H1 (cell line): ENCODE data around the gene ABHD16A. TPM values are rescaled to one million over a fixed set of nuclear protein-coding genes. Genes with fewer than 3 reads are reported as not detected.

Experiments
- CTCF ChIA-PET: fragments of 300-600 bp; sonication (Branson Sonifier 250); formaldehyde crosslinking; loops from one replicate; lab custom pipeline; 2021; ENCODE audit not compliant: partially characterized antibody; lab: Charles Lee
- POLR2A ChIA-PET: fragments of 300-600 bp; sonication (Branson Sonifier 250); formaldehyde crosslinking; loops from one replicate; lab custom pipeline; 2021; ENCODE audit warnings: inconsistent platforms; ENCODE audit not compliant: partially characterized antibody; lab: Charles Lee
- DNase-seq, 2 experiments: peaks; one replicate each; pipeline versions ENCODE4 v3.0.0 to v3.0.0-alpha.2; 2010 to 2022; ENCODE audit warnings: low spot score in 2 of 2, low read depth in 1 of 2, mixed read lengths in 1 of 2
- FAIRE-seq: peaks from 2 replicates; lab custom pipeline; 2011; peaks lifted over from hg19 to GRCh38; lab: Jason Lieb, UNC
- H2AFZ ChIP-seq: 2 replicates; pipeline ENCODE4 v1.8.1; 2012; ENCODE audit warnings: low read length, inconsistent platforms
- H2AK5ac ChIP-seq: 2 replicates; pipeline ENCODE4 v1.6.1; 2013; ENCODE audit warnings: low read depth, low read length
- H2BK120ac ChIP-seq: replicated peaks from 2 replicates; pipeline ENCODE3; 2013; ENCODE audit warnings: low read depth, low read length, inconsistent platforms
- H2BK12ac ChIP-seq: 2 replicates; pipeline ENCODE4 v1.6.1; 2013; ENCODE audit warnings: low read depth, low read length
- H2BK15ac ChIP-seq: 2 replicates; pipeline ENCODE4 v1.6.1; 2013; ENCODE audit warnings: low read length
- H2BK20ac ChIP-seq: 2 replicates; pipeline ENCODE4 v1.6.1; 2013; ENCODE audit warnings: low read length
- H2BK5ac ChIP-seq: 2 replicates; pipeline ENCODE4 v1.6.1; 2013; ENCODE audit warnings: low read depth, low read length
- H3K14ac ChIP-seq: 2 replicates; pipeline ENCODE4 v1.6.1; 2013; ENCODE audit warnings: inconsistent platforms; ENCODE audit not compliant: insufficient read length
- H3K18ac ChIP-seq: 2 replicates; pipeline ENCODE4 v1.6.1; 2013; ENCODE audit warnings: low read length; ENCODE audit errors: extremely low read depth
- H3K23ac ChIP-seq: 2 replicates; pipeline ENCODE4 v1.6.1; 2013; ENCODE audit warnings: inconsistent platforms; ENCODE audit not compliant: insufficient read length
- H3K23me2 ChIP-seq: 2 replicates; pipeline ENCODE4 v1.6.1; 2013; ENCODE audit warnings: low read depth, low read length
- H3K27ac ChIP-seq: 2 replicates; pipeline ENCODE4 v1.6.1; 2011; ENCODE audit warnings: low read depth, low read length, inconsistent platforms
- H3K27me3 ChIP-seq, 4 experiments: replicated peaks in 1 of 4; 1 replicate in 1 of 4; 2 replicates in 3 of 4; pipeline versions ENCODE4 v1.6.1 to v1.8.1; 2011 to 2013; ENCODE audit warnings: low read length in 3 of 4, mild to moderate bottlenecking in 3 of 4, inconsistent platforms in 2 of 4, mixed read lengths in 2 of 4, moderate library complexity in 1 of 4; ENCODE audit not compliant: control insufficient read depth in 3 of 4, insufficient read depth in 3 of 4; ENCODE audit errors: extremely low read depth in 1 of 4
- H3K36me3 ChIP-seq, 4 experiments: 2 replicates each; pipeline versions ENCODE4 v1.6.1 to v1.8.1; 2011 to 2013; ENCODE audit warnings: mild to moderate bottlenecking in 4 of 4, low read length in 3 of 4, moderate library complexity in 2 of 4, control low read depth in 1 of 4, inconsistent platforms in 1 of 4; ENCODE audit not compliant: insufficient read depth in 4 of 4, control insufficient read depth in 2 of 4
- H3K4ac ChIP-seq: replicated peaks from 2 replicates; pipeline ENCODE3; 2013; ENCODE audit warnings: low read length, low read depth, mixed read lengths, inconsistent platforms; ENCODE audit not compliant: insufficient read length
- H3K4me1 ChIP-seq, 4 experiments: replicated peaks in 1 of 4; 1 replicate in 1 of 4; 2 replicates in 3 of 4; pipeline versions ENCODE4 v1.6.1 to v1.8.1; 2011 to 2013; ENCODE audit warnings: low read length in 3 of 4, inconsistent platforms in 2 of 4, mixed read lengths in 1 of 4; ENCODE audit not compliant: insufficient read depth in 4 of 4, control insufficient read depth in 3 of 4
- H3K4me2 ChIP-seq, 2 experiments: 2 replicates each; pipeline versions ENCODE4 v1.6.1 to v1.8.1; 2011 to 2013; ENCODE audit warnings: low read depth in 2 of 2, low read length in 2 of 2, control low read depth in 1 of 2, inconsistent platforms in 1 of 2, mild to moderate bottlenecking in 1 of 2; ENCODE audit not compliant: insufficient read depth in 1 of 2
- H3K4me3 ChIP-seq, 4 experiments: fragments of 200-600, 300-600 bp in 1 of 4; sonication (generic), shearing (Covaris generic), sonication (Bioruptor Twin) in 1 of 4; 2 replicates each; pipeline versions ENCODE4 v1.5.1 to v1.8.1; 2011 to 2016; ENCODE audit warnings: low read length in 4 of 4, low read depth in 3 of 4, control low read depth in 2 of 4, inconsistent platforms in 2 of 4, mild to moderate bottlenecking in 2 of 4, mixed read lengths in 1 of 4, moderate library complexity in 1 of 4; ENCODE audit not compliant: insufficient read depth in 2 of 4; ENCODE audit errors: extremely low read depth in 1 of 4
- H3K56ac ChIP-seq: replicated peaks from 2 replicates; pipeline ENCODE3; 2013; ENCODE audit warnings: low read depth, mild to moderate bottlenecking, mixed read lengths, low read length, inconsistent platforms; ENCODE audit not compliant: insufficient read length
- H3K79me1 ChIP-seq: 2 replicates; pipeline ENCODE4 v1.6.1; 2013; ENCODE audit warnings: low read depth, low read length, control low read depth
- H3K79me2 ChIP-seq, 2 experiments: 2 replicates each; pipeline versions ENCODE4 v1.6.1 to v1.8.1; 2012 to 2013; ENCODE audit warnings: low read length in 2 of 2, mild to moderate bottlenecking in 2 of 2, inconsistent platforms in 1 of 2; ENCODE audit not compliant: insufficient read depth in 2 of 2, control insufficient read depth in 1 of 2
- H3K9ac ChIP-seq, 4 experiments: replicated peaks in 1 of 4; 1 replicate in 1 of 4; 2 replicates in 3 of 4; pipeline versions ENCODE4 v1.6.1 to v1.8.1; 2011 to 2013; ENCODE audit warnings: low read depth in 3 of 4, low read length in 3 of 4, control low read depth in 2 of 4, mild to moderate bottlenecking in 2 of 4, moderate library complexity in 2 of 4, inconsistent platforms in 1 of 4; ENCODE audit errors: extremely low read depth in 1 of 4
- H3K9me3 ChIP-seq, 2 experiments: 2 replicates each; pipeline versions ENCODE4 v1.6.1 to v1.8.1; 2012 to 2013; ENCODE audit warnings: mild to moderate bottlenecking in 2 of 2, moderate library complexity in 2 of 2, control low read depth in 1 of 2, inconsistent platforms in 1 of 2, low read depth in 1 of 2, low read length in 1 of 2, mixed read lengths in 1 of 2; ENCODE audit not compliant: insufficient read depth in 2 of 2
- H4K20me1 ChIP-seq, 2 experiments: replicated peaks in 1 of 2; 2 replicates each; pipeline versions ENCODE3 to v1.8.1; 2011 to 2013; ENCODE audit warnings: inconsistent platforms in 2 of 2, low read length in 2 of 2, mild to moderate bottlenecking in 1 of 2; ENCODE audit not compliant: insufficient read depth in 2 of 2, control insufficient read depth in 1 of 2
- H4K5ac ChIP-seq: 2 replicates; pipeline ENCODE4 v1.6.1; 2013; ENCODE audit warnings: low read length, low read depth, mixed read lengths, inconsistent platforms; ENCODE audit not compliant: insufficient read length
- H4K8ac ChIP-seq: 2 replicates; pipeline ENCODE4 v1.8.0; 2013; ENCODE audit warnings: mild to moderate bottlenecking, moderate library complexity, low read length, inconsistent platforms; ENCODE audit not compliant: insufficient read depth; ENCODE audit errors: extremely low read depth
- H4K91ac ChIP-seq: replicated peaks from 2 replicates; pipeline ENCODE3; 2013; ENCODE audit warnings: low read length, mixed read lengths, inconsistent platforms; ENCODE audit not compliant: insufficient read length
- CBX5 ChIP-seq: fragments of 300-800, 300-1000 bp; sonication (generic); IDR thresholded peaks from 2 replicates; pipeline ENCODE4 v1.7.1; 2016; ENCODE audit warnings: antibody characterized with exemption, low read length, low read depth
- CHD2 ChIP-seq: IDR thresholded peaks from 2 replicates; pipeline ENCODE4 v1.6.1; 2012; ENCODE audit warnings: low read length, improper control_type of control experiment
- CTBP2 ChIP-seq: IDR thresholded peaks from 2 replicates; pipeline ENCODE4 v1.7.0; 2011; ENCODE audit warnings: borderline replicate concordance, mild to moderate bottlenecking, moderate library complexity, mixed read lengths, low read length; ENCODE audit not compliant: insufficient read depth, insufficient read length
- GTF2F1 ChIP-seq: IDR thresholded peaks from 2 replicates; pipeline ENCODE4 v1.6.1; 2012; ENCODE audit warnings: low read depth, low read length, improper control_type of control experiment, borderline replicate concordance
- RNF2 ChIP-seq: fragments of 200-900, 300-1000 bp; sonication (generic); IDR thresholded peaks from 2 replicates; pipeline ENCODE4 v1.7.1; 2016; ENCODE audit warnings: borderline replicate concordance, low read depth, mild to moderate bottlenecking, antibody characterized with exemption, low read length; ENCODE audit not compliant: poor library complexity, severe bottlenecking; ENCODE audit errors: missing control alignments
- SAP30 ChIP-seq: fragments of 300-600 bp; sonication (generic); IDR thresholded peaks from 2 replicates; pipeline ENCODE4 v1.7.1; 2012; ENCODE audit warnings: low read length, moderate library complexity, mild to moderate bottlenecking, inconsistent platforms; ENCODE audit not compliant: insufficient read depth, insufficient replicate concordance
- USF2 ChIP-seq: IDR thresholded peaks from 2 replicates; pipeline ENCODE4 v1.6.1; 2011; ENCODE audit warnings: low read length, improper control_type of control experiment
- WGBS, 2 experiments: shearing (Covaris generic) in 1 of 2; methylation state at CpG; one replicate each; pipeline versions ENCODE4 v1.1.6 to v1.1.7; 2013 to 2015; ENCODE audit warnings: low lambda C conversion rate in 2 of 2, mixed read lengths in 2 of 2, inconsistent platforms in 1 of 2, low coverage in 1 of 2, missing lambda C conversion rate in 1 of 2; ENCODE audit not compliant: insufficient replicate concordance in 2 of 2, insufficient coverage in 1 of 2, insufficient read length in 1 of 2; ENCODE audit errors: extremely low coverage in 1 of 2, missing lambda C conversion rate in 1 of 2; 5-methylcytosine and 5-hydroxymethylcytosine counted together
- polyA plus RNA-seq, 7 experiments: library from polyadenylated mRNA; depleted of rRNA in 3 of 7; stranded (reverse) in 5 of 7; unstranded in 2 of 7; fragments of >200 nt in 5 of 7; fragments of 200-250 nt in 2 of 7; gene quantifications; 1 replicate in 5 of 7; 2 replicates in 1 of 7; 4 replicates in 1 of 7; pipeline versions ENCODE4 v1.2.1 to v1.2.3, GENCODE V29; 2011 to 2013; ENCODE audit warnings: missing spikeins in 2 of 7, mixed read lengths in 2 of 7
- total RNA-seq: library from RNA; stranded (reverse); fragmentation: NEBNext Ultra II Directional; extraction: Animal tissue kit (Norgen Biotek cat#: 25700); gene quantifications from 2 replicates; pipeline ENCODE4 v1.2.1, GENCODE V29; 2021

ABHD16A gene
- total and polyA plus RNA-seq, 2 of the 8 experiments (the other 6 are each of a cell fraction or from before 2014, with no cell fraction given) = 32.9 to 40.2 TPM

- H3K79me1 ChIP-seq = peaks cover 9% of the 10 kb centered on the region
- H3K4ac ChIP-seq = peak overlapping the region; percentile 34
- H3K79me2 ChIP-seq = peaks cover 0 to 41% of the 10 kb centered on the region in 2 experiments; a peak in 3 of 4 replicates
- WGBS, 2 experiments = 21% methylated on average over 15 of the region's 15 CpGs; no CpG with 5 or more reads in 1 of the 2 experiments
- no peak overlapping the region for H2BK20ac ChIP-seq
- H2BK5ac ChIP-seq = peak overlapping the region; percentile 78; the same call in 1 of the 2 replicates
- H4K8ac ChIP-seq = no peak overlapping the region; the same call in 1 of the 2 replicates
- no peak overlapping the region for H4K91ac ChIP-seq
- peak overlapping the region; percentile 18; the same call in 1 of the 2 replicates for H2AFZ ChIP-seq
- ChIA-PET POLR2A (interaction anchor here (0.7 to 25.5 kb wide), 11 partner anchors 9 to 172 kb away, joined by 3 to 883 read pairs (median 8); partner anchors contain the start of genes AIF1, APOM, ATP6V1G2 and BAG6), CTCF (interaction anchor here (0.7 to 3.8 kb wide), 4 partner anchors 23 to 164 kb away, joined by 3 to 16 read pairs (median 4); no protein-coding TSS in a partner anchor)
- no peak overlapping the region for H2BK12ac ChIP-seq
- H3K27me3 ChIP-seq = no peaks in the 10 kb centered on the region
- peaks cover 27 to 61% (median 48%) of the 10 kb centered on the region in 4 experiments for H3K36me3 ChIP-seq
- H3K4me1 ChIP-seq = peaks cover 0 to 12% (median 4%) of the 10 kb centered on the region in 4 experiments; a peak in 5 of 7 replicates
- no peak overlapping the region for H3K56ac ChIP-seq
- no peak overlapping the region for H2BK120ac ChIP-seq
- no peak overlapping the region for H2BK15ac ChIP-seq
- 0 out of 4 replicates have a peak, but pooled peaks cover 0 to 4% of the 10 kb centered on the region in 2 experiments for H3K9me3 ChIP-seq
- H3K14ac ChIP-seq = no peak overlapping the region
- peak overlapping the region; percentile 62; the same call in 1 of the 2 replicates for H3K27ac ChIP-seq
- no peak for FAIRE-seq
- peak overlapping the region; percentile 81; the same call in 1 of the 2 replicates for H3K18ac ChIP-seq
- peak overlapping the region; percentile 88 to 94 (median 91) for H3K4me3 ChIP-seq
- no peak overlapping the region for H2AK5ac ChIP-seq
- peak overlapping the region; percentile 74 to 85 for H3K4me2 ChIP-seq
- H3K9ac ChIP-seq = peak overlapping the region in 3 of 4 experiments; percentile 51 to 60 (median 51); a peak in 5 of 7 replicates
- H4K20me1 ChIP-seq = peaks cover 7 to 11% of the 10 kb centered on the region in 2 experiments
- TF ChIP-seq SAP30 (peak; percentile 22), CBX5 (no peak), GTF2F1 (no peak), CTBP2 (no peak), RNF2 (no peak), USF2 (no peak), CHD2 (no peak; the same call in 1 of the 2 replicates)
- TF ChIP-seq, all 59 proteins: peak for 1
- H3K23ac ChIP-seq = no peak overlapping the region
- no peak overlapping the region for H4K5ac ChIP-seq
- DNase-seq = no peak
- peaks cover 8% of the 10 kb centered on the region for H3K23me2 ChIP-seq
Measured at GRCh38 chr6:31666337-31666965, 36.7 kb downstream of the ABHD16A start.
